NCI-H1417 (cell line): ENCODE results near the gene MRPL17.

ENCODE experiments used
- DNase-seq, 3 experiments: peaks; one replicate each; lab custom pipeline; 2025; lab: John Stamatoyannopoulos, UW

MRPL17 gene

GRCh38 chr11:6654281-6655019 is 28.7 kb downstream of the MRPL17 start:
- no peak for DNase-seq

GRCh38 chr11:6653656-6654055 is 29.5 kb downstream of the MRPL17 start:
- no peak for DNase-seq

- DNase-seq: no peak
These were observed 30.0 kb downstream of the MRPL17 start for GRCh38 chr11:6653097-6653496.

GRCh38 chr11:6652182-6652581 is 31.0 kb downstream of the MRPL17 start:
- DNase-seq: no peak

GRCh38 chr11:6650980-6651379 is 32.2 kb downstream of the MRPL17 start:
- DNase-seq: no peak

GRCh38 chr11:6650104-6650503 is 33.0 kb downstream of the MRPL17 start:
- DNase-seq: no peak

GRCh38 chr11:6648501-6648900 is 34.6 kb downstream of the MRPL17 start:
- no peak for DNase-seq

- no peak for DNase-seq
These were observed 35.3 kb downstream of the MRPL17 start for GRCh38 chr11:6647836-6648235.

GRCh38 chr11:6646918-6647679 is 36.0 kb downstream of the MRPL17 start:
- DNase-seq: no peak

- no peak for DNase-seq
These were observed 36.6 kb downstream of the MRPL17 start for GRCh38 chr11:6646576-6646917.

GRCh38 chr11:6646071-6646470 is 37.1 kb downstream of the MRPL17 start:
- no peak for DNase-seq

GRCh38 chr11:6642957-6643356 is 40.2 kb downstream of the MRPL17 start:
- no peak for DNase-seq

- DNase-seq: no peak
These were observed 42.0 kb downstream of the MRPL17 start for GRCh38 chr11:6640985-6641701.

- DNase-seq: no peak
These were observed 42.8 kb downstream of the MRPL17 start for GRCh38 chr11:6640036-6640984.

- no peak for DNase-seq
These were observed 44.7 kb downstream of the MRPL17 start for GRCh38 chr11:6638429-6638828.

- DNase-seq: no peak
These were observed 45.3 kb downstream of the MRPL17 start for GRCh38 chr11:6637871-6638270.

- DNase-seq: no peak
These were observed 46.7 kb downstream of the MRPL17 start for GRCh38 chr11:6636480-6636879.

GRCh38 chr11:6635082-6635932 is 47.8 kb downstream of the MRPL17 start:
- DNase-seq: no peak

- DNase-seq: no peak
These were observed 48.6 kb downstream of the MRPL17 start for GRCh38 chr11:6634534-6634933.

GRCh38 chr11:6633422-6634408 is 49.4 kb downstream of the MRPL17 start:
- no peak for DNase-seq
